Coronary artery (tissue), 2 donors: ENCODE data around the gene RERE.

ENCODE experiments used
- DNase-seq: peaks from one replicate; pipeline ENCODE4 v3.0.0-alpha.2; 2017; ENCODE audit warnings: low spot score
- H3K27ac ChIP-seq, 2 donors: fragments of 200-600 bp; sonication (generic); one replicate each; pipeline ENCODE4 v1.5.1; 2016 to 2019
- H3K4me3 ChIP-seq: fragments of 200-600 bp; sonication (generic); 2 replicates; pipeline ENCODE4 v1.5.1; 2016; ENCODE audit warnings: mild to moderate bottlenecking, moderate library complexity
- TF ChIP-seq, protein P1 (sequence below): fragments of 200-600 bp; sonication (generic); IDR thresholded peaks from one replicate; pipeline ENCODE4 v1.5.1; 2019; ENCODE audit warnings: antibody characterized with exemption

RERE gene

DNA sequence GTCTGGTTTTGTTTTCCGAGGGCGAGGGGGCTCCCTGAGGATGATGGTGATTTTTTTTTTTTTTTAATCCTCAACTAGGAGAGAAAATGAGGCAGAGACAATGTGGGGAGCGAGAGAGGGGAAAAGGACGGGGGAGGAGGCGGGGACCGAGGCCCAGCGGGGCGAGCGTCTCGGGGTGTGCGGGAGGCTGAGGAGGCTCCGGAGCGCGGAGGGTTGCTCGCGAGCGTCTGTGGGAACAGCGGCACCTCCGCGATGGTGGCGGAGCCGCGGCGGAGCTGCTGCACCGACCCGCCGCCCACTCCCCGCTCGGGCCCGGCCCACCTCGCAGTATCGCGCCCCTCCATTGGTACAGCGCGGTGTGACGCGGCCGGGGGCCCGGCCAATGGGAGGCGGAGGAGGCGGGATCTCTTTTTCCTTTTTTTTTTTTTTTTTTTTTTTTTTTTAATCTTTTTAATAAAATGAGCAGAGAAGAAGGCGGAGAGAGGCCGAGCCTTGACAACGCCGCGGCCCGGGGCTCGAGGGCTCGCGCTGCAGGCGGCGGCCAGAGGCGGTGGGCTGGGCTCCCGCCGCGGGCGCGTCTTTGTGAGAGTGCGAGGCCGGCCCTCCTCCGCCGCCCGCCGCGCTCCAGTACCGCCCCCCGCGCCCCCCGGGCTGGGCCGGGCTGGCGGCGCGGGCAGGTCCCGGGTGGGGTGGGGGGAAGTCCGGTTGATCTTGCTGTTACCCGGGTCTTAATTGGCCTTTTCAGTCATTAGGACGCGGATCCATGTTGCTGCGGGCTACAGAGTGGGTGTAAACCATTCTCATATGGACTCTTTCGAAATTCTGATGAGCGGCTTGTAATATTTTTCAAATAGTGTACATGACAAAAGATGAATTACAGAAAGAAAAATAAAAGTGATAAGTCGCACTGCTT, at the start of gene RERE:
Gene RERE (minus strand): TSS at position 229 of the 913 bp plus-strand sequence.
- Histone ChIP-seq H3K4me3 (peak within 1 kb of the TSS; percentile 80), H3K27ac (peak within 1 kb of the TSS; percentile 84 to 98)
- peak; percentile 94 for DNase-seq
- TF ChIP-seq, protein P1, sequence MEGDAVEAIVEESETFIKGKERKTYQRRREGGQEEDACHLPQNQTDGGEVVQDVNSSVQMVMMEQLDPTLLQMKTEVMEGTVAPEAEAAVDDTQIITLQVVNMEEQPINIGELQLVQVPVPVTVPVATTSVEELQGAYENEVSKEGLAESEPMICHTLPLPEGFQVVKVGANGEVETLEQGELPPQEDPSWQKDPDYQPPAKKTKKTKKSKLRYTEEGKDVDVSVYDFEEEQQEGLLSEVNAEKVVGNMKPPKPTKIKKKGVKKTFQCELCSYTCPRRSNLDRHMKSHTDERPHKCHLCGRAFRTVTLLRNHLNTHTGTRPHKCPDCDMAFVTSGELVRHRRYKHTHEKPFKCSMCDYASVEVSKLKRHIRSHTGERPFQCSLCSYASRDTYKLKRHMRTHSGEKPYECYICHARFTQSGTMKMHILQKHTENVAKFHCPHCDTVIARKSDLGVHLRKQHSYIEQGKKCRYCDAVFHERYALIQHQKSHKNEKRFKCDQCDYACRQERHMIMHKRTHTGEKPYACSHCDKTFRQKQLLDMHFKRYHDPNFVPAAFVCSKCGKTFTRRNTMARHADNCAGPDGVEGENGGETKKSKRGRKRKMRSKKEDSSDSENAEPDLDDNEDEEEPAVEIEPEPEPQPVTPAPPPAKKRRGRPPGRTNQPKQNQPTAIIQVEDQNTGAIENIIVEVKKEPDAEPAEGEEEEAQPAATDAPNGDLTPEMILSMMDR: no peak

DNA sequence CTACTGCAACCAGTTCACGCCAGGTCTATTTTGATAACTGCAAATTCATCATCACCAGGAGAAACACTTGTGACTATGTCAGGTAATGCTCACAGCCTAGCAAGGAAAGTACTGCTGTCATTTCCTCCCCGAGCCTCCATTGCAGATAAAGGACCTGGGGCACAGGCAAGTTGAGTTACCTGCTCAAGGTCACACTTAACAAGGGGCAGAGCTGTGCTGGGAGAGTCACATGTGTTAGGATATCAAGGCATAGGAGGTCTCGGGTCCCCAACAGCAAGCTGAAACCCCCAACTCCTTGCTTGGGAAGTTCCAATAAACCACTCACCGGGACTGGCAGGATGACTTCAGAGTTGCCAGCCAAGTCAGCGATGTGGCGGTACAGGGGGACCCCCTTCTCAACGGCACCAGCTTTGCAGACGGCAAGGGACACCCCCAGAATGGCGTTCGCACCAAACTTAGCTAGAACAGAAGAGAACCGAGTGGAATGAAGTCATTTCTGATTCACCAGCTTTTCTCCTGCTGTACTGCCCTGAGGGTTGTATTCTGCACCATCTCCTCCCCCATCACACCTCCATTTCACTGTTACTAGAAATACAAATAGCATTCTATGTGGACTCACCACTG, 49.5 kb upstream of the RERE start:
- no peak for DNase-seq
- Histone ChIP-seq H3K4me3 (no peak overlapping the region), H3K27ac (no peak overlapping the region)
- TF ChIP-seq, protein P1: no peak

DNA sequence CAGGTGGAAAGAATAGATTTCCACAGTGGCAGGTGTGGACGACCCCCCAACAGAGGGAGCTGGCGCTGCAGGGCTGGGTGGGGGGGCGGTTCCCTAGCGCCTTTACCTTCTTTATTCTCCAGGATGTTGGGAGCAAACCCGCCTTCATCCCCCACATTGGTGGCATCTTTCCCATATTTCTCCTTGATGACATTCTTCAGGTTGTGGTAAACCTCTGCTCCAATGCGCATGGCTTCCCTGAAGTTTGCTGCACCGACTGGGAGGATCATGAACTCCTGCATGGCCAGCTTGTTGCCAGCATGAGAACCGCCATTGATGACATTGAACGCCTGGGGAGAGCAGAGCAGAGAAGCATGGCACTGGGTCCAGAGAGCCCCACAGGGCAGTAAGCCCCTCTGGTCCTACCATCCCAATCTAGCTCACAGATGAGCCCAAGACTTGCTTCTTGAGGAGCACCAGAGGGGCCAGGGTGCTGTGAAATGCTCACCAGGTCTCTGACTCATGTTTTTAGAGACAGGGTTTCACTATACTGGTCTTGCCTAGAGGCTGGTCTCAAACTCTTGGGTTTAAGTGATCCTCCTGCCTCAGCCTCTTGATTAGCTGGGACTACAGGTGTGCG, 48.8 kb upstream of the RERE start:
- TF ChIP-seq, protein P1: no peak
- DNase-seq: no peak
- H3K27ac ChIP-seq: no peak overlapping the region
- H3K4me3 ChIP-seq: no peak overlapping the region

DNA sequence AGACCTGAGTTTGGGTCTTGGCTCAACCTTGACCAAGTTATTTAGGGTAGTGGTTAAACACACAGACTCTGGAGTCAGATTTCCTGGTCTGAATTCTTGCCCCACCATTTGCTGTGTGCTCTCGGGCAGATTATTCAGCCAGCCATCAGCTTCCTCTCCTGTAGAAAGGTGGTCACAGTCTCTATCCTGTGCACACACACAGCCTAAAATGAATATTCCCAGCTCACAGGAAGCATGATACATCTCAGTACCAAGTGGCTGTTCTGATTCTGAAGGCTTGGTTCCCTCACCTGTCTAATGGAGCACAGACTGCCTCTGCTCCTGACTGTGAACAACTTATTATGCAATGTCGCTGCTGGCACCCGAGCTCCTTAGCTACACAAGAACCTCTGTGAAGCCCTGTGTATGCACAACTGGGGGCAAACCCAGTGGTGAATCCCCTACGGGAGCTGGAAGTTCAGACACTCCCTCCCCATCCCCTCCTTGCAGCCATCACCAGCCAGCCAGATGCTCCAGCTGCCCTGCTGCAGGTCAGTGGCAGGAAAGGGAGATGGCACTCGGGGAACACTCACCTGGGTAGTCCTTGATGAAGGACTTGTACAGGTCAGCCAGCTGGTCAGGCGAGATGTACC, 47.4 kb upstream of the RERE start:
- no peak for DNase-seq
- Histone ChIP-seq H3K27ac (no peak overlapping the region), H3K4me3 (no peak overlapping the region)
- TF ChIP-seq, protein P1: no peak

DNA sequence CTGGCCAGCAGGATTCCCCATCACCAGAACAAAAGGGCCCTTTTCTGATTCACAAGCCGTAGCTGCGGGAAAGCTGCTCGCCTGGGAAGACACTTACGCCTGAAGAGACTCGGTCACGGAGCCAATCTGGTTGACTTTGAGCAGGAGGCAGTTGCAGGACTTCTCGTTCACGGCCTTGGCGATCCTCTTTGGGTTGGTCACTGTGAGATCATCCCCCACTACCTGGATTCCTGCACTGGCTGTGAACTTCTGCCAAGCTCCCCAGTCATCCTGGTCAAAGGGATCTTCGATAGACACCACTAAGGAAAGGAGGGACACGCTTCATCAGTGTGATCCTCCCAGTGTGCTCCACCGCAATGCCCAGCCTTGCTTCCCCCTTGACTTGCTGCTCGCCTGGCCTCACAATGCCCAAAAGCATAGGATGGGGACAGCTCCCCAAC, 46.4 kb upstream of the RERE start:
- DNase-seq: no peak
- H3K27ac ChIP-seq: no peak overlapping the region
- TF ChIP-seq, protein P1: no peak
- H3K4me3 ChIP-seq: no peak overlapping the region

DNA sequence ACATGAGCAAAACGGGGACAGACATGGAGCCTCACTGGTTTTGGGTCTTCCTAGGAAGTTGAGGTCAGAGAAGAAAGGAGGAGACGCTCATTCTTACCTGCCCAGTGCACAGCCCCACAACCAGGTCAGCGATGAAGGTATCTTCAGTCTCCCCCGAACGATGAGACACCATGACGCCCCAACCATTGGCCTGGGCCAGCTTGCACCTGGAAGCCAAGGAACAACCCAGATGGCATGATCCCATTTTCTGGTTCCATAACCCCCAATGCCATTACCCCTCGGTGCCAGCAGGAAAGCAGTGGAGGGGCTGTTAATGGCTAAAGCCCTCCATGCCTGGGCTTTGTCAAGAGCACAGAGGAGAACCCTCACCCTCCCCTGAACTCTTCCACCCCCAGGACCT, 45.7 kb upstream of the RERE start:
- H3K27ac ChIP-seq: no peak overlapping the region
- TF ChIP-seq, protein P1: no peak
- no peak for DNase-seq
- no peak overlapping the region for H3K4me3 ChIP-seq
